BE2C (cell line): ENCODE data around the gene E2F6.

Experiments used
- DNase-seq: peaks from one replicate; pipeline ENCODE4 v3.0.0-alpha.2; 2020
- H3K27me3 ChIP-seq: fragments of 250-450 bp; sonication (Bioruptor Pico); 2 replicates; pipeline ENCODE4 v1.5.1; 2020; ENCODE audit warnings: mild to moderate bottlenecking
- H3K36me3 ChIP-seq: fragments of 250-450 bp; sonication (Bioruptor Pico); 2 replicates; pipeline ENCODE4 v1.5.1; 2020; ENCODE audit warnings: mild to moderate bottlenecking
- H3K4me1 ChIP-seq: fragments of 250-450 bp; sonication (Bioruptor Pico); 2 replicates; pipeline ENCODE4 v1.5.1; 2020
- H3K4me3 ChIP-seq: 2 replicates; pipeline ENCODE4 v1.5.1; 2011; ENCODE audit warnings: low read depth, low read length
- H3K9me3 ChIP-seq: fragments of 250-450 bp; sonication (Bioruptor Pico); 2 replicates; pipeline ENCODE4 v1.5.1; 2020
- TF ChIP-seq, protein P1 (sequence below): IDR thresholded peaks from 2 replicates; pipeline ENCODE4 v1.5.1; 2012; ENCODE audit warnings: mild to moderate bottlenecking, low read depth, low read length

Gene E2F6

DNA sequence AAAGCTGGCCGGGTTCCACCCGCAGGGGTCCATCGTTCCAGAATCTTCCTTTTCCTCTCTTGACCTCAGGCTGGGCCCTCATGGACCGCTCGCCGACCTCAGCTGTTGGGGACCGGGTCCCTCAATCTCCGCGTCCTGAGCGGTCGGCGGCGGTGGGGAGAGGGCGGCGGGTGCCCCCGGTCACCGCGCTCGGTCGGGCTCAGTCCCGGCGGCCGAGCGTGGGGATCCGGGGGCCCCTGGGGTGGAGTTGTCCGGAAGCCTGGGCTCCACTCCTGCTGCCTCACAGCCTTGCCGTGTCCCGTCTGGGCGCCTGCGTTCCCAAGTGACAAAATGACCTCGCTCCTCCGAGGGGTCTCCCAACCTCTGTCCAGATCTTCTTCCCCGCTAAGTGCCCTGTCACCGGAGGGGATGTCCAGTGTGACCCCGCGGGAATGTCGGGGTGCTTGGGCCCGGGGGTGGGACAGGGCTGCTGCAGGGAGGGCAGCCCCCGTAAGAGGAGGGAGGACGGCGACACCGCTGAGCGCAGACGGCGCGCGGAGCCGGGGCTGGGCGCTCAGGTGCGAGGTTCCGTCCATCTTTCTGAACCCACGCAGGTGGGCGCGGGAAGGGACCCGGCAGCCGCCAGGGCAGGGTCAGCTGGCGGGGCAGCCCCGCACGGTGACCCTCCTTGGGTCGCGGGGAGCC is 16.0 kb upstream of the E2F6 start:
- Histone ChIP-seq H3K27me3 (no peaks in the 10 kb centered on the region), H3K4me3 (peak overlapping the region; percentile 97), H3K9me3 (no peaks in the 10 kb centered on the region), H3K36me3 (peaks cover 7% of the 10 kb centered on the region; the same call in 1 of the 2 replicates), H3K4me1 (no peaks in the 10 kb centered on the region)
- no peak for DNase-seq
- TF ChIP-seq, protein P1, sequence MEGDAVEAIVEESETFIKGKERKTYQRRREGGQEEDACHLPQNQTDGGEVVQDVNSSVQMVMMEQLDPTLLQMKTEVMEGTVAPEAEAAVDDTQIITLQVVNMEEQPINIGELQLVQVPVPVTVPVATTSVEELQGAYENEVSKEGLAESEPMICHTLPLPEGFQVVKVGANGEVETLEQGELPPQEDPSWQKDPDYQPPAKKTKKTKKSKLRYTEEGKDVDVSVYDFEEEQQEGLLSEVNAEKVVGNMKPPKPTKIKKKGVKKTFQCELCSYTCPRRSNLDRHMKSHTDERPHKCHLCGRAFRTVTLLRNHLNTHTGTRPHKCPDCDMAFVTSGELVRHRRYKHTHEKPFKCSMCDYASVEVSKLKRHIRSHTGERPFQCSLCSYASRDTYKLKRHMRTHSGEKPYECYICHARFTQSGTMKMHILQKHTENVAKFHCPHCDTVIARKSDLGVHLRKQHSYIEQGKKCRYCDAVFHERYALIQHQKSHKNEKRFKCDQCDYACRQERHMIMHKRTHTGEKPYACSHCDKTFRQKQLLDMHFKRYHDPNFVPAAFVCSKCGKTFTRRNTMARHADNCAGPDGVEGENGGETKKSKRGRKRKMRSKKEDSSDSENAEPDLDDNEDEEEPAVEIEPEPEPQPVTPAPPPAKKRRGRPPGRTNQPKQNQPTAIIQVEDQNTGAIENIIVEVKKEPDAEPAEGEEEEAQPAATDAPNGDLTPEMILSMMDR, result no peak

DNA sequence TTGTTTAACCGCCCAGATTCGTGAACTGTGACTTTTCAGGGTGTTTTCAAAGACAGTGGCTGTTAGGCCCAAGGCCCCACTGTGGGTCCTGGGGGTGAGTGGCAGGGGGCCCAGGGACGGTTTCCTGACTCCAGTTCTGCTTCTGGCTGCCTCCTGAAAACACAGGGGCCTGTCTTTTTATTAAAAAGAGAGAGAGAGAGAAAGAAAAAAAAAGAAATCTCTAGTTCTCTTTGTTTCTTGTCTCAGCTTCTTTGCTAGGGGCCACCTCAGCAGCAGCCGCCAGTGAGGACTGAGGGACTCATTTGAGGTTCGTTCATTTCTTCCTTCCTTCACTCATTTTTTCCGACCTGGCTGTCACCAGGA is 15.4 kb upstream of the E2F6 start:
- peaks cover 7% of the 10 kb centered on the region; the same call in 1 of the 2 replicates for H3K36me3 ChIP-seq
- no peak for DNase-seq
- H3K27me3 ChIP-seq, result no peaks in the 10 kb centered on the region
- H3K4me1 ChIP-seq, result no peaks in the 10 kb centered on the region
- TF ChIP-seq, protein P1, result no peak
- no peaks in the 10 kb centered on the region for H3K9me3 ChIP-seq
- H3K4me3 ChIP-seq, result no peak overlapping the region

DNA sequence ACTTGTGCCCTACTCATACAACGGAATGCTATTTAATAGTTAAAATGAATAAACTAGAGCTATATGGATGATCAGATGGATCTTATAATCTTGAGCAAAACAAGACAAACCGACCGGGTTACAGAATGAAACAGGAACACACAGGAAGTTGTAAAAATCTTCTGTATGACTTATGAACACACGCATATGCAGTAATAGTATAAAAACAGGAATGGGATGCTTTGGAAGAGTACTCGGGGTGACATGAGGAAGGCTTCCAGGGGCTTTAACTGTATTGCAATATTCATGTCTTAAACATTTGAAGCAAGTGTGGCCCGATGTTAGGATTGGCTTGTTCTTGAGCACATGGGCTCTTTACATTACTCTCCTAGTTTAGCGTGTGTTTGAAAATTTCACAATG is 14.9 kb upstream of the E2F6 start:
- Histone ChIP-seq H3K9me3 (no peaks in the 10 kb centered on the region), H3K4me1 (no peaks in the 10 kb centered on the region), H3K27me3 (no peaks in the 10 kb centered on the region), H3K4me3 (no peak overlapping the region), H3K36me3 (peaks cover 6% of the 10 kb centered on the region; the same call in 1 of the 2 replicates)
- no peak for DNase-seq
- TF ChIP-seq, protein P1, result no peak

- Histone ChIP-seq H3K4me3 (no peak overlapping the region), H3K9me3 (no peaks in the 10 kb centered on the region), H3K36me3 (peaks cover 1% of the 10 kb centered on the region; the same call in 1 of the 2 replicates), H3K4me1 (no peaks in the 10 kb centered on the region), H3K27me3 (no peaks in the 10 kb centered on the region)
- TF ChIP-seq, protein P1, result no peak
- DNase-seq, result no peak
Measured at GRCh38 chr2:11480406-11480805, 14.4 kb upstream of the E2F6 start.

GRCh38 chr2:11478899-11479605 is 13.1 kb upstream of the E2F6 start:
- DNase-seq, result no peak
- Histone ChIP-seq H3K4me1 (no peaks in the 10 kb centered on the region), H3K27me3 (no peaks in the 10 kb centered on the region), H3K4me3 (no peak overlapping the region), H3K36me3 (no peaks in the 10 kb centered on the region), H3K9me3 (no peaks in the 10 kb centered on the region)
- TF ChIP-seq, protein P1, result no peak

DNA sequence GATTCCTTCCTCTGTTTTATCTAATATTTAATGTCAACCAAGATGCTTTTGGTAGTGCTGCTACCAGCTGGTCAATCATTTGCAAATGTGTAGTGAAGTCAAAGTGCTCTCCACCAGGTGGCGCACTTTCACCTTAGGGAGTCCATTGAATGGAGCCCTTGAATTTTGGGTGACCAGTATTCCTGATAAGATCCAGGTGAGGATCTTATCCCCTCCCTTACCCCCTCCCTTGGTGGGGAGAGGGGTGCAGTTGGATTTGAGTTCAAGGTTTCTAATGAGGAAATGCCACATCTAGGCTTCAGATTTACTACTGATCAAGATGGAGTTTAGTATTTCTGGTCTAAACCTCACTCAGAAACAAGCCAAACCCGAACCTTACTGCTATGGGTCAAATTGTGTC is 12.0 kb upstream of the E2F6 start:
- H3K9me3 ChIP-seq, result no peaks in the 10 kb centered on the region
- TF ChIP-seq, protein P1, result peak; percentile 90
- DNase-seq, result peak; percentile 91
- no peak overlapping the region for H3K4me3 ChIP-seq
- H3K27me3 ChIP-seq, result no peaks in the 10 kb centered on the region
- H3K4me1 ChIP-seq, result no peaks in the 10 kb centered on the region
- no peaks in the 10 kb centered on the region for H3K36me3 ChIP-seq
